H1 (cell line): ENCODE data around the gene SSTR1. TPM values are rescaled to one million over a fixed set of nuclear protein-coding genes. Genes with fewer than 3 reads are reported as not detected.
A peak's percentile ranks its signal among the peaks of the same experiment; 100 is the strongest.

Experiments used
- ATF2 ChIP-seq: IDR thresholded peaks from 2 replicates; pipeline ENCODE4 v1.6.1; 2012; ENCODE audit warnings: low read length, inconsistent platforms
- ATF3 ChIP-seq: IDR thresholded peaks from 2 replicates; pipeline ENCODE4 v1.6.1; 2011; ENCODE audit warnings: low read depth, mild to moderate bottlenecking, low read length; ENCODE audit not compliant: insufficient read depth
- E2F6 ChIP-seq: IDR thresholded peaks from 2 replicates; pipeline ENCODE4 v1.6.1; 2012; ENCODE audit warnings: inconsistent platforms
- HDAC2 ChIP-seq, 2 experiments: fragments of 300-600 bp in 1 of 2; sonication (generic) in 1 of 2; IDR thresholded peaks; 2 replicates each; pipeline ENCODE4 v1.6.1; 2011 to 2012; ENCODE audit warnings: low read depth in 2 of 2, low read length in 2 of 2, mild to moderate bottlenecking in 2 of 2, moderate library complexity in 2 of 2, borderline replicate concordance in 1 of 2, inconsistent platforms in 1 of 2
- HDAC6 ChIP-seq: IDR thresholded peaks from one replicate; pipeline ENCODE4 v1.7.1; 2012; ENCODE audit warnings: low read depth, mild to moderate bottlenecking, inconsistent platforms, low read length, moderate library complexity
- KDM4A ChIP-seq: IDR thresholded peaks from one replicate; pipeline ENCODE4 v1.7.1; 2012; ENCODE audit warnings: low read depth, mild to moderate bottlenecking, moderate library complexity, low read length, inconsistent platforms; ENCODE audit not compliant: severe bottlenecking
- MAFK ChIP-seq: IDR thresholded peaks from 2 replicates; pipeline ENCODE4 v1.6.1; 2012; ENCODE audit warnings: low read depth, mild to moderate bottlenecking, improper control_type of control experiment, low read length
- NANOG ChIP-seq: IDR thresholded peaks from 2 replicates; pipeline ENCODE4 v1.6.1; 2011; ENCODE audit warnings: low read length, low read depth, mild to moderate bottlenecking, inconsistent platforms; ENCODE audit not compliant: insufficient read depth, poor library complexity, severe bottlenecking
- POU5F1 ChIP-seq: IDR thresholded peaks from 2 replicates; pipeline ENCODE4 v1.6.1; 2011; ENCODE audit warnings: low read depth, mild to moderate bottlenecking, low read length, moderate library complexity
- SP4 ChIP-seq: IDR thresholded peaks from 2 replicates; pipeline ENCODE4 v1.6.1; 2012; ENCODE audit warnings: low read length, inconsistent platforms
- TAF1 ChIP-seq: IDR thresholded peaks from 2 replicates; pipeline ENCODE4 v1.6.1; 2011; ENCODE audit warnings: mild to moderate bottlenecking, low read depth, low read length
- TAF7 ChIP-seq: optimal IDR thresholded peaks from 2 replicates; pipeline ENCODE3; 2011; ENCODE audit warnings: low read depth, mild to moderate bottlenecking, inconsistent platforms, low read length, moderate library complexity, borderline replicate concordance
- TBP ChIP-seq: IDR thresholded peaks from 2 replicates; pipeline ENCODE4 v1.6.1; 2011; ENCODE audit warnings: low read depth, low read length, improper control_type of control experiment
- TCF12 ChIP-seq: IDR thresholded peaks from 2 replicates; pipeline ENCODE4 v1.6.1; 2011; ENCODE audit warnings: low read depth, mild to moderate bottlenecking, low read length
- ZNF274 ChIP-seq: IDR thresholded peaks from 2 replicates; pipeline ENCODE4 v1.7.0; 2012; ENCODE audit warnings: low read length, borderline replicate concordance; ENCODE audit errors: extremely low read depth
- polyA plus RNA-seq, 7 experiments: library from polyadenylated mRNA; depleted of rRNA in 3 of 7; stranded (reverse) in 5 of 7; unstranded in 2 of 7; fragments of >200 nt in 5 of 7; fragments of 200-250 nt in 2 of 7; gene quantifications; 1 replicate in 5 of 7; 2 replicates in 1 of 7; 4 replicates in 1 of 7; pipeline versions ENCODE4 v1.2.1 to v1.2.3, GENCODE V29; 2011 to 2013; ENCODE audit warnings: missing spikeins in 2 of 7, mixed read lengths in 2 of 7
- total RNA-seq: library from RNA; stranded (reverse); fragmentation: NEBNext Ultra II Directional; extraction: Animal tissue kit (Norgen Biotek cat#: 25700); gene quantifications from 2 replicates; pipeline ENCODE4 v1.2.1, GENCODE V29; 2021

Gene SSTR1
- total and polyA plus RNA-seq, 2 of the 8 experiments (the other 6 are each of a cell fraction or from before 2014, with no cell fraction given) = 0.82 to 0.93 TPM

- TF ChIP-seq KDM4A = peak; percentile 0
- TF ChIP-seq ATF2 = no peak; the same call in none of the 2 replicates
- no peak for TF ChIP-seq TCF12
- TF ChIP-seq TBP = no peak
- peak; percentile 38; the same call in 1 of the 2 replicates for TF ChIP-seq E2F6
- no peak for TF ChIP-seq ZNF274
- no peak for TF ChIP-seq ATF3
- no peak for TF ChIP-seq NANOG
- no peak for TF ChIP-seq POU5F1
- no peak for TF ChIP-seq MAFK
- no peak for TF ChIP-seq TAF7
- peak; percentile 46; the same call in 1 of the 2 replicates for TF ChIP-seq SP4
- TF ChIP-seq HDAC2 (IDR thresholded peaks at IDR 0.05; ENCODE audit: borderline replicate concordance in 1 of 2, low read depth in 2 of 2, low read length in 2 of 2) = no peak
- 0 out of 2 replicates have a peak, but pooled peaks have one; percentile 23 for TF ChIP-seq TAF1
- no peak for TF ChIP-seq HDAC6
These were observed at the start of gene SSTR1 (continued) for GRCh38 chr14:38207736-38208617.
